Lung (tissue), 16 donors: ENCODE data around the gene PIGH. TPM values are rescaled to one million over a fixed set of nuclear protein-coding genes. Genes with fewer than 3 reads are reported as not detected.

Experiments used
- ATAC-seq: fragments of 200-7000 bp; cut with Tn5 transposase; one replicate; pipeline ENCODE4 v1.9.1; 2020; ENCODE audit warnings: moderate number of reproducible peaks; ENCODE audit not compliant: insufficient read depth, low FRiP score
- DNase-seq, 3 donors: peaks; one replicate each; pipeline ENCODE4 v3.0.0-alpha.2; 2013 to 2017
- H3K27ac ChIP-seq, 2 donors: one replicate each; pipeline ENCODE4 v1.5.1; 2013; ENCODE audit warnings: mild to moderate bottlenecking in 2 of 2, moderate library complexity in 2 of 2, control low read depth in 1 of 2, inconsistent platforms in 1 of 2, low read depth in 1 of 2, low read length in 1 of 2
- H3K27me3 ChIP-seq, 3 donors: one replicate each; pipeline ENCODE4 v1.5.1; 2013; ENCODE audit warnings: low read length in 2 of 3; ENCODE audit not compliant: control insufficient read depth in 3 of 3, insufficient read depth in 3 of 3
- H3K36me3 ChIP-seq, 4 donors: one replicate each; pipeline ENCODE4 v1.5.1; 2013; ENCODE audit warnings: low read length in 4 of 4, mild to moderate bottlenecking in 1 of 4, moderate library complexity in 1 of 4; ENCODE audit not compliant: control insufficient read depth in 4 of 4, insufficient read depth in 4 of 4
- H3K4me1 ChIP-seq, 5 donors: one replicate each; pipeline ENCODE4 v1.5.1; 2013; ENCODE audit warnings: low read length in 5 of 5, mild to moderate bottlenecking in 2 of 5, moderate library complexity in 1 of 5; ENCODE audit not compliant: control insufficient read depth in 5 of 5, insufficient read depth in 5 of 5
- H3K4me3 ChIP-seq: one replicate; pipeline ENCODE4 v1.5.1; 2013; ENCODE audit warnings: mild to moderate bottlenecking, control low read depth, moderate library complexity
- H3K9ac ChIP-seq, 2 donors: one replicate each; pipeline ENCODE4 v1.5.1; 2013; ENCODE audit warnings: low read length in 2 of 2, control low read depth in 1 of 2; ENCODE audit not compliant: insufficient read depth in 1 of 2
- H3K9me3 ChIP-seq, 4 donors: one replicate each; pipeline ENCODE4 v1.5.1; 2013; ENCODE audit warnings: low read length in 3 of 4, mild to moderate bottlenecking in 1 of 4, moderate library complexity in 1 of 4; ENCODE audit not compliant: control insufficient read depth in 4 of 4, insufficient read depth in 3 of 4
- WGBS, 2 donors: extraction: QIAGEN DNeasy Blood & Tissue Kit; methylation state at CpG; one replicate each; pipeline ENCODE4 v1.1.7; 2013; 5-methylcytosine and 5-hydroxymethylcytosine counted together
- long read RNA-seq, 5 donors: transcript quantifications; one replicate each; lab custom pipeline, GENCODE V29; 2026
- polyA plus RNA-seq, 2 donors: library from polyadenylated mRNA; stranded (reverse); fragments of 200-250 nt; gene quantifications; one replicate each; pipeline ENCODE4 v1.2.1, GENCODE V29; 2013
- total RNA-seq, 2 donors: library from RNA; depleted of rRNA in 1 of 2; stranded (reverse); fragments of >200 nt in 1 of 2; gene quantifications; one replicate each; pipeline ENCODE4 v1.2.1, GENCODE V29; 2014 to 2021
- TF ChIP-seq, protein P1 (sequence below): IDR thresholded peaks from 2 replicates; pipeline ENCODE4 v1.5.1; 2012; ENCODE audit warnings: mild to moderate bottlenecking; ENCODE audit errors: control extremely low read depth, extremely low read depth
- donor health status: control.
- donor health status: control.
- donor health status: Bipolar disorder and iron deficiency.
- donor health status: healthy.
- donor health status: DM: yes; HTN: yes; CAD: no.

The PIGH gene, protein sequence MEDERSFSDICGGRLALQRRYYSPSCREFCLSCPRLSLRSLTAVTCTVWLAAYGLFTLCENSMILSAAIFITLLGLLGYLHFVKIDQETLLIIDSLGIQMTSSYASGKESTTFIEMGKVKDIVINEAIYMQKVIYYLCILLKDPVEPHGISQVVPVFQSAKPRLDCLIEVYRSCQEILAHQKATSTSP
- 10 to 100 TPM; 20.6 to 22.3 TPM for total RNA-seq
- polyA plus RNA-seq: 10 to 100 TPM; 21.9 to 29.5 TPM
- long read RNA-seq, donor 1, partial matches to known transcripts: 0 of 3 reads
- long read RNA-seq, donor 1, other reads (novel, unspliced or antisense): 0 of 3 reads
- long read RNA-seq, donor 2, partial matches to known transcripts: 0 of 5 reads
- long read RNA-seq, donor 2, other reads (novel, unspliced or antisense): 0 of 5 reads
- long read RNA-seq, donor 3, partial matches to known transcripts: 0 of 3 reads
- long read RNA-seq, donor 3, other reads (novel, unspliced or antisense): 0 of 3 reads
- long read RNA-seq, donor 4, partial matches to known transcripts: 0 of 2 reads
- long read RNA-seq, donor 4, other reads (novel, unspliced or antisense): 0 of 2 reads
- long read RNA-seq, donor 5, transcript PIGH-201 (4 exons, 1,420 nt): major isoform, 10 of 15 reads
- long read RNA-seq, donor 5, partial matches to known transcripts: 0 of 15 reads
- long read RNA-seq, donor 5, other reads (novel, unspliced or antisense): 0 of 15 reads

DNA sequence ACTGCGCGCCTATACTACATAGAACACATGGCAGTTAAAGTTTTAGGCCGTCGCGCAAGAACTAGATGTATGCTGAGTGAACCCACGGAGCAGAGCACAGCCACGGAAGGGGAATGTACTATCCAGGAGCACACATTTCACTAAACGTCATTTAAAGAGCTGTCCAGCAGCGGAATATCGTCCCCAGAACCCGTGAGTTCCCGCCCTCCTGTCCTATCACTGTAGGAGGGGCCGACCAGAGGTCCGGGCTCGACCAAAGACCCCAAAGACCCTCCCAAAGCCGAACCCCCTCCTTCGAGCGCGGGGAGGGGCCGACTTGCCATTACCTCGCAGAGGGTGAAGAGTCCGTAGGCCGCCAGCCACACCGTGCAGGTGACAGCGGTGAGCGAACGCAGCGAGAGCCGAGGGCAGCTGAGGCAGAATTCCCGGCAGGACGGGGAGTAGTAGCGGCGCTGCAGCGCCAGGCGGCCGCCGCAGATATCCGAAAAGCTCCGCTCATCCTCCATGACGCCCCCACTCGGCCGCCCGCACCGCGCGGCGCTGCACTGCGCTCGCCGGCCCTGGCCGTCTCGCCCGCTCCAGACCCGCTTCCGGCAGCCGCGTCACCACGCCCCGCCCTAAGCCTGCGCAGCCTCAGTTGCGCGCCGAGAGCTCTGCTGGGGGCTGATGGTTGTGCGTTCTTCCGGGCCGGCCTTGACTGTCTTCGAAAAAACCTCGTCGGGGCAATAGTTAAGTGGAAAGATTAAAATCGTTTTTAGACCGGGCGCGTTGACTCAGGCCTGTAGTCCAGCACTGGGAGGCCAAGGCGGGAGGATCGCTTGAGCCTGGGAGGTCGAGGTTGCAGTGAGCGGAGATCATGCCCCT, at the start of gene PIGH:
Gene PIGH (minus strand): TSS at position 571 of the 864 bp plus-strand sequence. CDS start 65 bp downstream, at position 506.
- Histone ChIP-seq H3K36me3 (no peaks in the 10 kb centered on the region), H3K9me3 (no peaks in the 10 kb centered on the region), H3K27me3 (no peaks in the 10 kb centered on the region), H3K9ac (peak within 1 kb of the TSS; percentile 57 to 65), H3K4me1 (peaks cover 0 to 8% (median 0%) of the 10 kb centered on the region in 5 donors), H3K27ac (peak within 1 kb of the TSS; percentile 83 to 86), H3K4me3 (peak within 1 kb of the TSS; percentile 80)
- DNase-seq (peak; percentile 92 to 94 (median 93)), ATAC-seq (peak; percentile 98)
- TF ChIP-seq, protein P1, sequence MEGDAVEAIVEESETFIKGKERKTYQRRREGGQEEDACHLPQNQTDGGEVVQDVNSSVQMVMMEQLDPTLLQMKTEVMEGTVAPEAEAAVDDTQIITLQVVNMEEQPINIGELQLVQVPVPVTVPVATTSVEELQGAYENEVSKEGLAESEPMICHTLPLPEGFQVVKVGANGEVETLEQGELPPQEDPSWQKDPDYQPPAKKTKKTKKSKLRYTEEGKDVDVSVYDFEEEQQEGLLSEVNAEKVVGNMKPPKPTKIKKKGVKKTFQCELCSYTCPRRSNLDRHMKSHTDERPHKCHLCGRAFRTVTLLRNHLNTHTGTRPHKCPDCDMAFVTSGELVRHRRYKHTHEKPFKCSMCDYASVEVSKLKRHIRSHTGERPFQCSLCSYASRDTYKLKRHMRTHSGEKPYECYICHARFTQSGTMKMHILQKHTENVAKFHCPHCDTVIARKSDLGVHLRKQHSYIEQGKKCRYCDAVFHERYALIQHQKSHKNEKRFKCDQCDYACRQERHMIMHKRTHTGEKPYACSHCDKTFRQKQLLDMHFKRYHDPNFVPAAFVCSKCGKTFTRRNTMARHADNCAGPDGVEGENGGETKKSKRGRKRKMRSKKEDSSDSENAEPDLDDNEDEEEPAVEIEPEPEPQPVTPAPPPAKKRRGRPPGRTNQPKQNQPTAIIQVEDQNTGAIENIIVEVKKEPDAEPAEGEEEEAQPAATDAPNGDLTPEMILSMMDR: peak; percentile 17
- WGBS, 2 donors: 4% methylated on average over 64 to 77 of the region's 77 CpGs

DNA sequence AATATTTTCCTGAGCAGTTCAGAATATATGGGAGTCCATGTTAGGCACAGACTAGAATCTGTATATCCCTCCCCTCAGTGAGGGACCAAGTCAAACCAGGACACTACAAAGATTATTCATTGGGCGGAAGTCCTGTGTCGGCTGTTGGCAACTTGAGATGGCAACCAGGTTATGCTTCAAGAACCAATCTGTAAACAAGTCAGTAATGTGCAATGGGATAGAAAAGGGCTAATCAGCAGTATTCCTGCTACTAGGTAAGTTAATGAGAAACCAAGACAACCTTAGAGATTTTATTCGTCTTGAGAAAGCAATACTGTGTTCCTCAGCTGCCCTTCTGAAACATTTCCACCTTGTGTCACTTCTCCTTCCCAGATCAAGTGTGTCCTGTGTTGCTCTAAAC, 46.1 kb upstream of the PIGH start:
- WGBS, 2 donors: 91 to 94% methylated on average over 3 of the region's 3 CpGs
- Histone ChIP-seq H3K27me3 (no peaks in the 10 kb centered on the region), H3K9me3 (no peaks in the 10 kb centered on the region), H3K9ac (no peak overlapping the region), H3K36me3 (peaks cover 11 to 28% (median 19%) of the 10 kb centered on the region in 4 donors), H3K4me3 (no peak overlapping the region), H3K4me1 (peaks cover 0 to 6% (median 0%) of the 10 kb centered on the region in 5 donors), H3K27ac (no peak overlapping the region)
- ATAC-seq (no peak), DNase-seq (no peak)
- TF ChIP-seq, protein P1: no peak

DNA sequence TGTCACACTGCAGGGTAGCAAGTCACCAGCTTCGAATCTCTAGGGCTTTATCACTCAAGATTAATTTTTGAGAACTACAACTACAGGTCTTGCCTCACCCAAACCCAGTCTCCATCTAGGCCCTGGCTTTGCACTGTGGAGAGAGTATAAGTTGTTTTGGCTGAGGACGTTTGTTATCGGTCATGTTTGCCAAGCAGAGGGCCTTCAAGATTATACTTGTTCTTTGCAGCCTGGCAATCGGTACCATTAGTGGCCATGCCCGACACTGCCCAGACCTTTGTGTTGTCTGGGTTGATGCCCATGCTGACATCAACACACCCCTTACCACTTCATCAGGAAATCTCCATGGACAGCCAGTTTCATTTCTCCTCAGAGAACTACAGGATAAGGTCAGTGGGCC, 45.3 kb upstream of the PIGH start:
- Histone ChIP-seq H3K9ac (no peak overlapping the region), H3K27ac (peak overlapping the region in 1 of 2 donors; percentile 49), H3K36me3 (peaks cover 4 to 26% (median 14%) of the 10 kb centered on the region in 4 donors), H3K9me3 (no peaks in the 10 kb centered on the region), H3K4me1 (peaks cover 0 to 6% (median 0%) of the 10 kb centered on the region in 5 donors), H3K4me3 (no peak overlapping the region), H3K27me3 (no peaks in the 10 kb centered on the region)
- no peak for DNase-seq
- WGBS, 2 donors: 83 to 92% methylated on average over 5 of the region's 5 CpGs
- TF ChIP-seq, protein P1: no peak
- no peak for ATAC-seq
